HG03565 (cell line): ENCODE results near the gene LAMB1.

Experiments used
- ATAC-seq: cut with Tn5 transposase; IDR thresholded peaks from one replicate; pipeline ENCODE4 v1.9.1; 2021; ENCODE audit warnings: mild to moderate bottlenecking, moderate library complexity; ENCODE audit not compliant: unreplicated experiment

The LAMB1 gene

GRCh38 chr7:108018668-108019067 lies 15.7 kb upstream of the LAMB1 start:
- ATAC-seq, result no peak

GRCh38 chr7:108017776-108018151 lies 14.8 kb upstream of the LAMB1 start:
- ATAC-seq, result no peak

DNA sequence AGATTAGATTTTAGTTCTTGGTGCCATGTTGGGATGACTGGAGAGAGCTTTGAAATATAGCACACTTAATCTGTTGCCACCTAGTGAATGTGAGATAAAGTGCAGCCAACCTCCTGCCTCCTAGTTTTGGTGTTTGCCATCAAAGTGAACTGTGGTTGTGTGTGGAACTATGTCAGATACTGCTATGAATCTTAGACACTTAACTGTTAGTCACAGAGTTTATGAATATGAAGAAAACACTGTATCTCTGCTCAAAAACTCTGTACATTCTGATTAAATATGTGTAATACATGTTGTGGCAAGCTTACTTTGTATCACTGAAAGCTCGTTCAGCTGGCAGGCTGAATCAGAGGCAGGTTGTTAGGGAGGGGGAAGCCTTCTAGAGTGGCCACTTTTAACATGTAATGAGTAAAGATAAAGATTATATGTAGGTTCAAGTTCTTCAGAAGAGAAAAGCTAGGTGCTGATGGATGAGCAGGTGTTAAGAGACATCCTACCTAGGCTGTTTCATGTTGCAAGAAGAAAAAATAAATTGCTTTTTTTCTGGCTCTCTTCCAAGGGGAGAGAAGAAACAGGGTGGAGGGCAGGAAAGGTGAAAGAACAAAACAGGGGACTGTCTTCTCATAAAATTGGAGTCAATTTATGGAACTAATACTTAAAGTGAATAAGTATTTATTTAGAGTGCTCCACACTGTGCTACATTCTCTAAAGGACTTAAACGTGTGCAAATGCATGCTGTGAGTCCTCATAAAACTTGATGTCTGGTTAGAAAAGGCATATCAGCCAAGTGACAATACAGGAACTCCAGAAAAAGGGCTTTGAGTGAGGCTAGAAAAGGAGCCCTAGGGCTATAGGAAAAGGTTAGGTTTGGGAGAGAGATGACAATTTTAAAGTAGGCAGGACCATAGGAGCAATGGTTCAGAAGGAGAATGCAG lies 14.1 kb upstream of the LAMB1 start:
- ATAC-seq, result no peak

GRCh38 chr7:108015740-108016139 lies 12.8 kb upstream of the LAMB1 start:
- ATAC-seq, result no peak

- no peak for ATAC-seq
These were observed 12.1 kb upstream of the LAMB1 start for GRCh38 chr7:108014747-108015682.

GRCh38 chr7:108014215-108014614 lies 11.3 kb upstream of the LAMB1 start:
- ATAC-seq, result no peak

DNA sequence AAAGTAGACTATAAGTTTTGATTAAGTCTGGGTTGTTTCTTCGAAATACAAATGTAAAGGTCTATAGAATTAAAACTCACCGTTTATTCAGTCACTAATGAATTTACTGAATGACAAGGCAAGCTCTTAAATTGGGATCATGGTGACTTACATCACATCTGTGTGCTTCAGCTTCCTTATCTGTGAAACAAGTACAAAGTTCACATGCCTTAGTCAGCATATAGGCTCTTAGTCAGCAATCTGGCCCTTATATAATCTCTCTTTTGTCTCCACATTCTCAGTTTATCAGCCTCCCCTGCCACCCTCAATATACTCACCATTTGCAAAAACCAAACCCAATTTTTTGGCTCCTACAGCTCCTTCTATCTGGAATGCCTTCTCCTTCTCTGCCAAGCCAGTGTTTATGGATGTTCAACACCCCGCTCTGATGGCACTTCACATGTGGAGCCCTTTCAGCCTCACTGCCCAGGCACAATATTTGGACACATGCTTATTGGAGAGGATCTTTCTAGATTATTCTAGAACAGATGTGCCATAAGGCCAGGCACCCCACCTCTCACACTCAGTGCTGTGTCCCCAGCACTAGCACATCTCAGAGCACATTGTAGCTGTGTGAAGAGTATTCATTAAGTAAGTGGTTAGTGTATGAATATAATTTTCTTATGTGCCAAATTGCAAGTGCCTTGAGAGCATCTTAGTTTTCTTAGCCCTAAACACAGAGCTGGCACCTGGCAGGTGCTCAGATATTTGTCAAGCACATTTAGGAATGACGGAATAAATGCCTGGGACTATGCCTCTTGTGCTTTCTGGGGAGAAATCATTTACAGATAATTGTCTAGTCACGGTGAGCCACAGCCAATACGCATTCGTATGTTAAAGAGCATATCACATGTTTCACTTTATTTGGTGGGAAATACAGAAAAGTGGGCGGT lies 9.8 kb upstream of the LAMB1 start:
- ATAC-seq, result no peak

DNA sequence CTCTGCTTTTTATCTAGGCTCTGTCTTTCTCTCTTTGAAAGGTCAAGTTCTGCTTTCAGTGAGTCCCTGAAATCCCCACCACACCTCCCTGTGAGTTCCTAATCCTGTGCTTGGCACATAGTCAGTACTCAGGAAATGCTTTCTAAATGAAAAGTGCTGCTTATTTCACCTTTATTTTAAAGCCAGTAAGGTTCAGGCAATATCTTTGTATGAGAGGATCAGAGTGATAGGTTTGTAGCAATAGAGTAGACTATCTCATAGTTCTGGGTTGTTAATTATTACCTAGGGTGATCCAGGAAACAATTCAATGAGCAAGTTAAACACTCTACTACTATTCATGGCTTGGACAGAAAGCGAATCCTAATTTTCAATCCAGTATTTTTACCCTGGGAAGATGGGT lies 7.4 kb upstream of the LAMB1 start:
- ATAC-seq, result no peak

DNA sequence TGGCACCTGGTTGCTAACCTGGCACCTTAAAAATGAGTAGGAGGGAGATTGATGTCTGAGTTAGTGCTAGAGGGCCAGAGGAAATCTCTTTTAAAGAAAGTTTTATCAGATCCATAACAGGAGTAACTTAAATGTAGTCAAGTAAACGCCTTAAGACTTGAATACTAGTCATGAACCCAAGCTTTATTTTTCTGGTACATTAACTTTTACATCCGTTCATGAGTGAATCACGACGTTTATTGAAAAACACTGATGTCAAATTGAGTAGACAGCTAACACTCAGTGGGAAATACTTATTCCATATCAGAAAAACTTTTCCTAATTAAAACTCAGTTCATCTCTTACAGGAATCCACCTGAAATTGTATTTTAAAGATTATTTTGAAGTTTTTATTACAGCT lies 6.9 kb upstream of the LAMB1 start:
- no peak for ATAC-seq

DNA sequence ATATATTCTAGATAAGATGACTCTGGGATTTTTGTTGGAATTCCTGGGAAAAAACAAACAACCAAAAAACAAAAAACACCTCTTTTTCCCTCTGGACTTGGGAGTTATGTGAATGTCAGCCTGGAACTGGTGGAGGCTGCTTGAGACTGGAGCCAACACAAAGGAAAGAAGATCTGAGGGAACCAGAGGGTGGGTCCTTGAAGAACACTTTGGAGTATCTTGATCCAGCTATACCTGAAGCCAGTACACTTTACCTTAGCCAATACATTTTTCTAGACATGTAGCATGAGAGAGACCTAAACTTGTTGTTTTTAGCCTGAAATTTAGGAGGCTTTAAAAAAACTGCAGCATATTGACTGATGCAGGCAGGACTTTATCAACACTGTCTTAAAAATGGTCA lies 5.9 kb upstream of the LAMB1 start:
- no peak for ATAC-seq

DNA sequence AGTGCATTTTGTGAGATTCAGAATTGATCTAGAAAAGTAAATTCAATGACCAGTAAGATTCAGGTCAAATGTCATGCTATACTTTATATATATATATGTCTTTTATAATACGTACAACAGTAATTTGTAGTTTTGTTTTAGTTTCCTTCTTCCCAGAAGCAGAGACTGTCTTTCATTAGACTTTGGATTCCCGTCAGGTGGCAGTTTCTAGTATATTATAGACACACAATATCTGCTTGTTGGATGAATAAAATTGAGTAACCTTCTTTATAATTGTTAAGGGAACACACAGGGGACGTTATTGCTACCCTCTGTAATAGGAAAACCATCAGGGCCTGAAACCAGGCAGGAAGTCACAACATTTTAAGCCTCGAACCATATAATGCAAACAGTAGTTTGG lies 5.3 kb upstream of the LAMB1 start:
- ATAC-seq, result no peak

DNA sequence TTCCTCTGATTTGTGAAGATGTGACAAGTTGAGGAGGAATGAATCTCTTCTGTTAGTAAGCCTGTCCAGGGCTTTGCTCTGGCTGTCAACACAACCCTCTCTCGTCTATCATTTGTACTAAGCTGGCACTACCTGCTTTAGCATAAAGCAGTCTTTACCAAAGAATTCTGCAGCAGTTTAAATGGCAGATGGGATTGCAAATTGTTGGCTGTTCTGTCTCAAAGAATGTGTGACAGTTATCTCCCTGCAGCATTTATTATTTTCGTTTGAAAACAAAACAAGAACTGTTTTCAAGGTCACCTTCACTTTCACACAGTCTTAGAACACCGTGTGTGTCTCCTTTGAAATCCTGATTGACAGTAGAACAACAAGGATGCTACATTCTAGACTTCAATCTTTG lies 4.8 kb upstream of the LAMB1 start:
- ATAC-seq, result no peak

- ATAC-seq, result no peak
These were observed 4.3 kb upstream of the LAMB1 start for GRCh38 chr7:108007261-108007660.

- ATAC-seq, result no peak
These were observed 1.5 kb upstream of the LAMB1 start for GRCh38 chr7:108004220-108005142.

GRCh38 chr7:108003599-108003935 lies 606 bp upstream of the LAMB1 start:
- no peak for ATAC-seq

DNA sequence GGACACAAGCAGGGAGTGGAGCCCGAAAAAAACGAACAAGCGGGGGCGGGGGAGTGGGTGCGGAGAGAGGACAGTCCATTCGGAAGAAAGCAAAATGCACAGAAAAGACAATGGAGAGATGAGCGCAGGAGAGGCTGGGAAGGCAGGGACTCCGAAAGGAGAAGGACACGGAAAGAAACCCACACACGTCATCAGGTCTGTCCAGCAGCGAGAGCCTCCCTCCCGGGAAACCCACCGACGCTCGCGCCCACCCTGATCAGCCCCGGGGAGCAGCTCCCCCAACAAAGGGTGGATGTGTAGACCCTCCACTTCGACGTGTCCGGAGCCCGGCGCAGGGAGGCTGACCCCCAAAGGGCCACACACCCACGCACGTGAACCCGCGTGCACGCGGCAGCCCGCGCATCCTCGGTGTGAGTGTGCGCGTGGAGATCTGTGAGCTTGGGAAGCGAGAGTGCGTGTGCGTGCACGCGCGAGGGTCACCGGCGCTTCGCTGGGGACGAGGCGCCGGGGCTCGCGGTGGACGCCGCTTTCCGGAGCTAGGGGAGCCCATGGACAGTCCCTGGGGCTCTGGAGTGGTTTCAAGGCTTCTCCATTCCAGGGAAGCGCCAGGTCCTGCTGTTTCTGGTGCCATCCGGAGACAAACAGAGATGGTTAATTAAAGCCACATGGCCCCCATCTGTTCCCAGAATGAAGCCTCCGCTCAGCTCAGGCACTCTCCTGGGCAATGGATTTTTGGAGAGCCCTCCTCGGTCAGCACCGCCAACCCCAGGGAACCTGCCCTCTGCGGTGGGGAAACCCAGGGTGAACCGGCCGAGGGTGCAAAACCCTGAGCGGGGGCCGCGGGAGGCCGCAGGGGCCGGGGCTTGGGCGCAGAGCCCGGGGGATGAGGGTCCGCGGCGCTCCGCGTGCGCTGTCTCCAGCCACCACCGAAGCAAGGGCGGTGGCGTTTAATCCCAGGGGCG lies 916 bp downstream of the LAMB1 start:
- no peak for ATAC-seq

DNA sequence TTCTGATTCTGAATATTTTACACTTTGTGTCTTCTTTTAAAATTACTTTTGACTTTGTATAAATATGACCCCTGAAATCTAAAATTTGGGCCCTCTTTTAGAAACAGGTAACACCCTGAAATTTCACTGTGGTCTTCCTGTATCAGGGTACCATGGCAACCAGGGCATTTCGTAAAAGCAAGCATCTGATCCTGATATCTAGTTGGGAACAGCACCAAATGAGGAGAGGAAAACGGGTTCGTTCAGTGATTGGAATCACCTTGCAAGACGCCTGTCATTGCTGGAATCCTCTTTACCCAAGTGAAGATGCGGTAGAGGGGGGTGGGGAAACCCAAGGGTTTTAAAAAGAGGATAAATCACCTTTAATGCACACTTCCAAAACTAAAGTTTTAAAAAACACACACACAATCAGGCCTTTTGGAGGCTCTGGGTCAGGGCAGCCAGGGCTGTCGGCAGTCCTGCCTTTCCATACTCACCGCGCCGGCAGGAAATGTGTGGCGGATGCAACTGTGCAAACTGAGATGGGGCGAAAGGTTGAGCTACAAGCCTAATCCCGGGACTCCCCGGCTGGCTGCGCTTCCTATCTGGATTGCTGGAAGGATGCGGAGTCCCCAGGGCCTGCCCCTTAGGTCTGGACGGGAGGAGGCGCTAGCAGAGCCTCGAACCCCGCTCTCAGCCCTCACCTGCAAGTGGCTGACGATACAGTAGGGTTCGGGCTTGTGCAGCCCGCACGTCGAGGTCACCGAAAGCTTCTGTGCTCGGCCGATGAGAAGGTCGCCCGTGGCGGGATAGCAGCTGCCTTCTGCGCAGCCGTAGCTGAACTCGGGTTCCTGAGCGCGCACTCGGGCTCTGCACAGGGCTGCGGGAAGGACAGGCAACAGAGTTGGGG lies 1.8 kb downstream of the LAMB1 start:
- ATAC-seq, result no peak
